H1 (cell line): ENCODE measurements around the gene RUNX1. TPM values are rescaled to one million over a fixed set of nuclear protein-coding genes. Genes with fewer than 3 reads are reported as not detected.

Source experiments
- CTCF ChIA-PET: fragments of 300-600 bp; sonication (Branson Sonifier 250); formaldehyde crosslinking; loops from one replicate; lab custom pipeline; 2021; ENCODE audit not compliant: partially characterized antibody; lab: Charles Lee
- POLR2A ChIA-PET: fragments of 300-600 bp; sonication (Branson Sonifier 250); formaldehyde crosslinking; loops from one replicate; lab custom pipeline; 2021; ENCODE audit warnings: inconsistent platforms; ENCODE audit not compliant: partially characterized antibody; lab: Charles Lee
- DNase-seq, 2 experiments: peaks; one replicate each; pipeline versions ENCODE4 v3.0.0 to v3.0.0-alpha.2; 2010 to 2022; ENCODE audit warnings: low spot score in 2 of 2, low read depth in 1 of 2, mixed read lengths in 1 of 2
- FAIRE-seq: peaks from 2 replicates; lab custom pipeline; 2011; peaks lifted over from hg19 to GRCh38; lab: Jason Lieb, UNC
- H2AFZ ChIP-seq: 2 replicates; pipeline ENCODE4 v1.8.1; 2012; ENCODE audit warnings: low read length, inconsistent platforms
- H2AK5ac ChIP-seq: 2 replicates; pipeline ENCODE4 v1.6.1; 2013; ENCODE audit warnings: low read depth, low read length
- H2BK120ac ChIP-seq: replicated peaks from 2 replicates; pipeline ENCODE3; 2013; ENCODE audit warnings: low read depth, low read length, inconsistent platforms
- H2BK12ac ChIP-seq: 2 replicates; pipeline ENCODE4 v1.6.1; 2013; ENCODE audit warnings: low read depth, low read length
- H2BK15ac ChIP-seq: 2 replicates; pipeline ENCODE4 v1.6.1; 2013; ENCODE audit warnings: low read length
- H2BK20ac ChIP-seq: 2 replicates; pipeline ENCODE4 v1.6.1; 2013; ENCODE audit warnings: low read length
- H2BK5ac ChIP-seq: 2 replicates; pipeline ENCODE4 v1.6.1; 2013; ENCODE audit warnings: low read depth, low read length
- H3K14ac ChIP-seq: 2 replicates; pipeline ENCODE4 v1.6.1; 2013; ENCODE audit warnings: inconsistent platforms; ENCODE audit not compliant: insufficient read length
- H3K18ac ChIP-seq: 2 replicates; pipeline ENCODE4 v1.6.1; 2013; ENCODE audit warnings: low read length; ENCODE audit errors: extremely low read depth
- H3K23ac ChIP-seq: 2 replicates; pipeline ENCODE4 v1.6.1; 2013; ENCODE audit warnings: inconsistent platforms; ENCODE audit not compliant: insufficient read length
- H3K23me2 ChIP-seq: 2 replicates; pipeline ENCODE4 v1.6.1; 2013; ENCODE audit warnings: low read depth, low read length
- H3K27ac ChIP-seq: 2 replicates; pipeline ENCODE4 v1.6.1; 2011; ENCODE audit warnings: low read depth, low read length, inconsistent platforms
- H3K27me3 ChIP-seq, 4 experiments: replicated peaks in 1 of 4; 1 replicate in 1 of 4; 2 replicates in 3 of 4; pipeline versions ENCODE4 v1.6.1 to v1.8.1; 2011 to 2013; ENCODE audit warnings: low read length in 3 of 4, mild to moderate bottlenecking in 3 of 4, inconsistent platforms in 2 of 4, mixed read lengths in 2 of 4, moderate library complexity in 1 of 4; ENCODE audit not compliant: control insufficient read depth in 3 of 4, insufficient read depth in 3 of 4; ENCODE audit errors: extremely low read depth in 1 of 4
- H3K36me3 ChIP-seq, 4 experiments: 2 replicates each; pipeline versions ENCODE4 v1.6.1 to v1.8.1; 2011 to 2013; ENCODE audit warnings: mild to moderate bottlenecking in 4 of 4, low read length in 3 of 4, moderate library complexity in 2 of 4, control low read depth in 1 of 4, inconsistent platforms in 1 of 4; ENCODE audit not compliant: insufficient read depth in 4 of 4, control insufficient read depth in 2 of 4
- H3K4ac ChIP-seq: replicated peaks from 2 replicates; pipeline ENCODE3; 2013; ENCODE audit warnings: low read length, low read depth, mixed read lengths, inconsistent platforms; ENCODE audit not compliant: insufficient read length
- H3K4me1 ChIP-seq, 4 experiments: replicated peaks in 1 of 4; 1 replicate in 1 of 4; 2 replicates in 3 of 4; pipeline versions ENCODE4 v1.6.1 to v1.8.1; 2011 to 2013; ENCODE audit warnings: low read length in 3 of 4, inconsistent platforms in 2 of 4, mixed read lengths in 1 of 4; ENCODE audit not compliant: insufficient read depth in 4 of 4, control insufficient read depth in 3 of 4
- H3K4me2 ChIP-seq, 2 experiments: 2 replicates each; pipeline versions ENCODE4 v1.6.1 to v1.8.1; 2011 to 2013; ENCODE audit warnings: low read depth in 2 of 2, low read length in 2 of 2, control low read depth in 1 of 2, inconsistent platforms in 1 of 2, mild to moderate bottlenecking in 1 of 2; ENCODE audit not compliant: insufficient read depth in 1 of 2
- H3K4me3 ChIP-seq, 4 experiments: fragments of 200-600, 300-600 bp in 1 of 4; sonication (generic), shearing (Covaris generic), sonication (Bioruptor Twin) in 1 of 4; 2 replicates each; pipeline versions ENCODE4 v1.5.1 to v1.8.1; 2011 to 2016; ENCODE audit warnings: low read length in 4 of 4, low read depth in 3 of 4, control low read depth in 2 of 4, inconsistent platforms in 2 of 4, mild to moderate bottlenecking in 2 of 4, mixed read lengths in 1 of 4, moderate library complexity in 1 of 4; ENCODE audit not compliant: insufficient read depth in 2 of 4; ENCODE audit errors: extremely low read depth in 1 of 4
- H3K56ac ChIP-seq: replicated peaks from 2 replicates; pipeline ENCODE3; 2013; ENCODE audit warnings: low read depth, mild to moderate bottlenecking, mixed read lengths, low read length, inconsistent platforms; ENCODE audit not compliant: insufficient read length
- H3K79me1 ChIP-seq: 2 replicates; pipeline ENCODE4 v1.6.1; 2013; ENCODE audit warnings: low read depth, low read length, control low read depth
- H3K79me2 ChIP-seq, 2 experiments: 2 replicates each; pipeline versions ENCODE4 v1.6.1 to v1.8.1; 2012 to 2013; ENCODE audit warnings: low read length in 2 of 2, mild to moderate bottlenecking in 2 of 2, inconsistent platforms in 1 of 2; ENCODE audit not compliant: insufficient read depth in 2 of 2, control insufficient read depth in 1 of 2
- H3K9ac ChIP-seq, 4 experiments: replicated peaks in 1 of 4; 1 replicate in 1 of 4; 2 replicates in 3 of 4; pipeline versions ENCODE4 v1.6.1 to v1.8.1; 2011 to 2013; ENCODE audit warnings: low read depth in 3 of 4, low read length in 3 of 4, control low read depth in 2 of 4, mild to moderate bottlenecking in 2 of 4, moderate library complexity in 2 of 4, inconsistent platforms in 1 of 4; ENCODE audit errors: extremely low read depth in 1 of 4
- H3K9me3 ChIP-seq, 2 experiments: 2 replicates each; pipeline versions ENCODE4 v1.6.1 to v1.8.1; 2012 to 2013; ENCODE audit warnings: mild to moderate bottlenecking in 2 of 2, moderate library complexity in 2 of 2, control low read depth in 1 of 2, inconsistent platforms in 1 of 2, low read depth in 1 of 2, low read length in 1 of 2, mixed read lengths in 1 of 2; ENCODE audit not compliant: insufficient read depth in 2 of 2
- H4K20me1 ChIP-seq, 2 experiments: replicated peaks in 1 of 2; 2 replicates each; pipeline versions ENCODE3 to v1.8.1; 2011 to 2013; ENCODE audit warnings: inconsistent platforms in 2 of 2, low read length in 2 of 2, mild to moderate bottlenecking in 1 of 2; ENCODE audit not compliant: insufficient read depth in 2 of 2, control insufficient read depth in 1 of 2
- H4K5ac ChIP-seq: 2 replicates; pipeline ENCODE4 v1.6.1; 2013; ENCODE audit warnings: low read length, low read depth, mixed read lengths, inconsistent platforms; ENCODE audit not compliant: insufficient read length
- H4K8ac ChIP-seq: 2 replicates; pipeline ENCODE4 v1.8.0; 2013; ENCODE audit warnings: mild to moderate bottlenecking, moderate library complexity, low read length, inconsistent platforms; ENCODE audit not compliant: insufficient read depth; ENCODE audit errors: extremely low read depth
- H4K91ac ChIP-seq: replicated peaks from 2 replicates; pipeline ENCODE3; 2013; ENCODE audit warnings: low read length, mixed read lengths, inconsistent platforms; ENCODE audit not compliant: insufficient read length
- ATF2 ChIP-seq: IDR thresholded peaks from 2 replicates; pipeline ENCODE4 v1.6.1; 2012; ENCODE audit warnings: low read length, inconsistent platforms
- BACH1 ChIP-seq: IDR thresholded peaks from 2 replicates; pipeline ENCODE4 v1.6.1; 2012; ENCODE audit warnings: low read length, improper control_type of control experiment
- CHD1 ChIP-seq: IDR thresholded peaks from 2 replicates; pipeline ENCODE4 v1.6.1; 2012; ENCODE audit warnings: low read depth, low read length, improper control_type of control experiment
- EZH2 ChIP-seq: fragments of 200-600 bp; sonication (generic); IDR thresholded peaks from 2 replicates; pipeline ENCODE4 v1.7.1; 2012; ENCODE audit warnings: low read depth, mild to moderate bottlenecking, moderate library complexity, low read length, inconsistent platforms; ENCODE audit not compliant: severe bottlenecking
- KDM1A ChIP-seq: fragments of 200-600, 300-600 bp; sonication (generic); IDR thresholded peaks from 2 replicates; pipeline ENCODE4 v1.7.1; 2016; ENCODE audit warnings: mild to moderate bottlenecking, low read length, borderline replicate concordance
- MAFK ChIP-seq: IDR thresholded peaks from 2 replicates; pipeline ENCODE4 v1.6.1; 2012; ENCODE audit warnings: low read depth, mild to moderate bottlenecking, improper control_type of control experiment, low read length
- POLR2AphosphoS5 ChIP-seq: IDR thresholded peaks from 2 replicates; pipeline ENCODE4 v1.6.1; 2011; ENCODE audit warnings: low read depth, low read length
- SP2 ChIP-seq: IDR thresholded peaks from 2 replicates; pipeline ENCODE4 v1.6.1; 2012; ENCODE audit warnings: mild to moderate bottlenecking, low read length, inconsistent platforms
- USF2 ChIP-seq: IDR thresholded peaks from 2 replicates; pipeline ENCODE4 v1.6.1; 2011; ENCODE audit warnings: low read length, improper control_type of control experiment
- WGBS, 2 experiments: shearing (Covaris generic) in 1 of 2; methylation state at CpG; one replicate each; pipeline versions ENCODE4 v1.1.6 to v1.1.7; 2013 to 2015; ENCODE audit warnings: low lambda C conversion rate in 2 of 2, mixed read lengths in 2 of 2, inconsistent platforms in 1 of 2, low coverage in 1 of 2, missing lambda C conversion rate in 1 of 2; ENCODE audit not compliant: insufficient replicate concordance in 2 of 2, insufficient coverage in 1 of 2, insufficient read length in 1 of 2; ENCODE audit errors: extremely low coverage in 1 of 2, missing lambda C conversion rate in 1 of 2; 5-methylcytosine and 5-hydroxymethylcytosine counted together
- polyA plus RNA-seq, 7 experiments: library from polyadenylated mRNA; depleted of rRNA in 3 of 7; stranded (reverse) in 5 of 7; unstranded in 2 of 7; fragments of >200 nt in 5 of 7; fragments of 200-250 nt in 2 of 7; gene quantifications; 1 replicate in 5 of 7; 2 replicates in 1 of 7; 4 replicates in 1 of 7; pipeline versions ENCODE4 v1.2.1 to v1.2.3, GENCODE V29; 2011 to 2013; ENCODE audit warnings: missing spikeins in 2 of 7, mixed read lengths in 2 of 7
- total RNA-seq: library from RNA; stranded (reverse); fragmentation: NEBNext Ultra II Directional; extraction: Animal tissue kit (Norgen Biotek cat#: 25700); gene quantifications from 2 replicates; pipeline ENCODE4 v1.2.1, GENCODE V29; 2021
- TF ChIP-seq, protein P1 (sequence below): IDR thresholded peaks from 2 replicates; pipeline ENCODE4 v1.6.1; 2012; ENCODE audit warnings: inconsistent platforms

RUNX1 gene
- total and polyA plus RNA-seq, 2 of the 8 experiments (the other 6 are each of a cell fraction or from before 2014, with no cell fraction given), result 0.20 to 0.60 TPM

- CTCF ChIA-PET, result interaction anchor here (0.9 to 4.5 kb wide), 10 partner anchors 11 to 185 kb away, joined by 3 to 36 read pairs (median 4); no protein-coding TSS in a partner anchor
- Histone ChIP-seq H3K4me2 (no peak overlapping the region), H2BK12ac (no peak overlapping the region), H4K5ac (no peak overlapping the region), H4K91ac (no peak overlapping the region), H2BK20ac (no peak overlapping the region), H3K14ac (no peak overlapping the region), H4K8ac (no peak overlapping the region), H3K23me2 (no peaks in the 10 kb centered on the region), H3K27ac (no peak overlapping the region), H3K56ac (no peak overlapping the region), H2BK120ac (no peak overlapping the region), H3K23ac (no peak overlapping the region), H2AFZ (no peak overlapping the region), H3K4me1 (no peaks in the 10 kb centered on the region), H3K18ac (no peak overlapping the region), H3K79me1 (no peaks in the 10 kb centered on the region), H3K9me3 (no peaks in the 10 kb centered on the region), H4K20me1 (no peaks in the 10 kb centered on the region), H3K27me3 (no peaks in the 10 kb centered on the region), H2AK5ac (no peak overlapping the region), H3K4me3 (no peak overlapping the region), H3K36me3 (no peaks in the 10 kb centered on the region), H3K4ac (no peak overlapping the region), H3K79me2 (no peaks in the 10 kb centered on the region), H3K9ac (no peak overlapping the region), H2BK15ac (no peak overlapping the region), H2BK5ac (no peak overlapping the region)
- DNase-seq, result no peak
- FAIRE-seq, result no peak
- 86% methylated on average over 1 of the region's 1 CpG; no CpG with 5 or more reads in 1 of the 2 experiments for WGBS, 2 experiments
- no peak for TF ChIP-seq SP2
- TF ChIP-seq CHD1, result no peak
- no peak for TF ChIP-seq ATF2
- TF ChIP-seq, protein P1, sequence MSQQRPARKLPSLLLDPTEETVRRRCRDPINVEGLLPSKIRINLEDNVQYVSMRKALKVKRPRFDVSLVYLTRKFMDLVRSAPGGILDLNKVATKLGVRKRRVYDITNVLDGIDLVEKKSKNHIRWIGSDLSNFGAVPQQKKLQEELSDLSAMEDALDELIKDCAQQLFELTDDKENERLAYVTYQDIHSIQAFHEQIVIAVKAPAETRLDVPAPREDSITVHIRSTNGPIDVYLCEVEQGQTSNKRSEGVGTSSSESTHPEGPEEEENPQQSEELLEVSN, result no peak
- no peak for TF ChIP-seq KDM1A
- TF ChIP-seq MAFK, result no peak
- no peak for TF ChIP-seq EZH2
- TF ChIP-seq USF2, result no peak
- TF ChIP-seq BACH1, result no peak
- TF ChIP-seq POLR2AphosphoS5, result no peak
- POLR2A ChIA-PET, result no interaction called here
Observed at GRCh38 chr21:34802180-34802899, 246.8 kb downstream of the RUNX1 start.
